ENCODE measurements around the gene GLCE.

GLCE gene
- total RNA-seq: 6.5 to 77.8 (median 31.3) reads per million in 18 experiments

DNA sequence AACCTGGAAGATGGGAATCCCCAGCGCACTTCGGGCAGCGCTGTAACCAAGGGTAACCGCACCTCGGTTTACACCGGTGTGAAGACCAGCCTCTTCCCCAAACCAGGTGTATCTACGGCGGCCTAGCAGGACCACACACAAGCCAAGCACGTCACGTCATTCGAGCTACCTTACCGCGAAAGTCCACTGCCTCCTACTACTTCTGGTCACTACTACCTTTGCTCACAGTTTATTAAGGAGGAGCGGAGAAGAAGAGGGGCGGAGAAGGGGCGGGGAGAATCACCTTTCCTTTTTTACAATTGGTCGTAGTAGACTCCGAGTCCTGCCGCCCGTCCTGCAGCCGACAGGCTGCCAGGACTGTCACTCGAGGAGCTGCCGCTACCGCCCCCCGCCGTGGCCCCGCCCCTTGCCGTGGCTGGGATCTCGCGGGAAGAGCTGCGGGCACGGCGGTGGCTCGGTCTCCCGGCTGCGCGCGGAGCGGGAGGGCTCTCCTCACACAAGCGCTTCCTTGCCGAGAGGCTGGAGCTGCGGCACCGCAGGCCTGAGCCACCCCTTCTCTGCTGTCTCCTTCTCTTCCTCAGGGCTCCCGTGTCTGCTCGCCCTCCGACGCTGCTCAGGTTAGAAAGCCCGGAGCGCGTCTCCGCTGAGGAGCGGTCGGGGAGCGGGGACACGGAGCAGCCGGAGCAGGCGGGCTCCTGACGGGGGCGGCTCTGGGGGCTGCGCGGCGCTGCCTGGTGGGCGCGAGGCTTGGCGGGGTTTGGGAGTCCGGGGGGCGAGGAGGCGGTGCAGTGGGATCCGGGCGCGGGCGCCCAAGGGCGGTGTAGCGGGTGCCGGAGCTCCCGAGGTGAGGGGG lies at the start of gene GLCE:
Gene GLCE, plus strand, starts transcription at position 495 of the 853 bp plus-strand sequence. CDS start 95,172 bp downstream, outside the sequence.
- peak; percentile 97 for DNase-seq

GRCh38 chr15:69114331-69114928 lies 46.0 kb upstream of the GLCE start:
- no peak for DNase-seq

DNA sequence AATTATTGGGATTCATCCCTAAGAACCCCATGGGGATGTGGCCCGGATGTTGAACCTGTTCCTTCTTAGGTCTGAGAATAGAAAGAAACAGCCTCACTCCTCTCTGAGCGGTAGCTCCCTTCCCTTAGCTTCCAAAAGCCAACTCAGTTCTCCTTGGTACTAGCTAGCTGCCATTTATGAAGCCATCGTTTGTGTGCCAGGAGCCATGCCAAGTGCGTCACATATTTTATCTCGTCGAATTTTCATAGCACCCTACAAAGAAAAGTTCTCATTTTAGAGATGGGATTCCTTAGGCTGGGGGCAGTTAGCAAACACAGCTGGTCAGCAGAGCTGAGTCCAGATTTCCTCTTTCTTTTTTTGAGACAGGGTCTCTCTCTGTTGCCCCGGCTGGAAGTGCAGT lies 45.4 kb upstream of the GLCE start:
- no peak for DNase-seq

- DNase-seq: no peak
Measured at GRCh38 chr15:69116391-69116790, 44.0 kb upstream of the GLCE start.

- DNase-seq: no peak
Measured at GRCh38 chr15:69117431-69117871, 43.0 kb upstream of the GLCE start.

GRCh38 chr15:69118089-69118488 lies 42.3 kb upstream of the GLCE start:
- no peak for DNase-seq

- no peak for DNase-seq
Measured at GRCh38 chr15:69119001-69119400, 41.4 kb upstream of the GLCE start.

DNA sequence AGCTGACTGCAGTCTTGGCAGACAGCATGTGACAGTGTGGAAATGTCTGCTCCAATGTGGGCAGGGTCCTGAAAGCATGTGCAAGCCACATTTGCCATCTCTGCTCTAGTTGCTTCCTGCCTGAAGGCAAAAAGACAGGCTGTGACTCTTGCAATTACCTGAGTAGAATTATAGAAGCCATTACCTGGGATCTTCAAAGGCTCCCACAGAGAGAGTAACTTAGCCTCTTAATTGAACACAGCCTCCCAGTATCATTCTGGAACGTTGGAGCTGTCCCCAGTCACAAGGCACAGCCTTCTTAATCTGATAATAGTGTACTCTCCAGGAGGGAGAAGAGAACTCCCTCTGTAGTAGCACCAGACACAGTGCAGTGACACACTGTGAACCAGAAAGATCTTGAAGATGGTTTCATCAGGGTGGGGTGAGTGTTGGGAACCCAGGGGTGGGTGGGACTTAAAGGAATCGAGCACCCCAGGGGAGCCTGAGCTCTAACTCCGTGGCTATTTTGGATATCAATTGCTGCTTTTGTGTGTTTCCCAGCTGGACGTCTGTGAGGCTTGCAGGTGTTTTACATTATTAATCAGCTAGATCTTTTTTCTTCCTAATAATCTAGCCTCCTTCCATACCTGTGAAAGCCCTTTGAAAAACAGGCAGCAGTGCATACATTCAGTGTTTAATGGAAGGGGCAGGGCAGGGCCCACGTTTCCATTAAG lies 40.6 kb upstream of the GLCE start:
- DNase-seq: no peak

DNA sequence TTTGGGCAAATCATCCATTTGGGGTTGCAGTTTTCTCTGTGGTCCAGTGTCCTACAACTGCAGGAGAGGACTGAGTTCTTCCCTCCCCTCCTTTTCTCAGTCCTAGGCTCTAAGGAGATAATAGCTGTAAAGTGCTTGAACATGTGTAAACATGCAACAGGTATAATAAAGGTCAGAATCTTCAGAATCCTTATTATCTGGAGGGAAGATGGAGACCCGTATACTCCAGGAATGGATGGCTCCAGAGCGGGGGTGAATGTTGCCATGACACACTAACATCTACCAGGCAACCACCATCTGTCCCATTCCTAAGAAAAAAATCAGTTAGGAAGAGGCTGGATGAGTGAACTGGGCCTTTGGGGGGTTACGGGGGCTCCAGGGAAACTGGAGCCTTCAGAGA lies 39.7 kb upstream of the GLCE start:
- no peak for DNase-seq

- no peak for DNase-seq
Measured at GRCh38 chr15:69121198-69121828, 39.1 kb upstream of the GLCE start.

DNA sequence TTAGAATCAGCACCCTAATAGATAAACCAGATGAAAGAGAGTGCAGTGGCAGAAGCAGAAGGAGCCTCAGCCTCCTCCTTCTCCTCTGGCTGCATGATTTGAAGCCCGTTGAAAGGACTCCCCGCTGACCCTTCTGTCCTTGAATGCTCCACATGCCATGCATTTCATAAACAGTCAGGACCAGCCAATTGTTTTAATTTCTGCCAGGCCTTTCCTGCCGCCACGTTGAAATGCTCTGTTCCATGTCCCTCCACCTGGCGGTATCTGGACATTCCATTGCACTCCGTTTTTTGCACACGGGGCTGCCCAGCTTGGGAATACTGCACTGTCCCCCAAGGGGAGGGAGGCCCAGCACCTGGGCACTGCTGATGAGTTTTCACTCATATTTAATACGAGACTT lies 35.2 kb upstream of the GLCE start:
- no peak for DNase-seq

- DNase-seq: peak; percentile 75 to 83
Measured at GRCh38 chr15:69126054-69126469, 34.4 kb upstream of the GLCE start.

GRCh38 chr15:69127306-69127705 lies 33.1 kb upstream of the GLCE start:
- no peak for DNase-seq

DNA sequence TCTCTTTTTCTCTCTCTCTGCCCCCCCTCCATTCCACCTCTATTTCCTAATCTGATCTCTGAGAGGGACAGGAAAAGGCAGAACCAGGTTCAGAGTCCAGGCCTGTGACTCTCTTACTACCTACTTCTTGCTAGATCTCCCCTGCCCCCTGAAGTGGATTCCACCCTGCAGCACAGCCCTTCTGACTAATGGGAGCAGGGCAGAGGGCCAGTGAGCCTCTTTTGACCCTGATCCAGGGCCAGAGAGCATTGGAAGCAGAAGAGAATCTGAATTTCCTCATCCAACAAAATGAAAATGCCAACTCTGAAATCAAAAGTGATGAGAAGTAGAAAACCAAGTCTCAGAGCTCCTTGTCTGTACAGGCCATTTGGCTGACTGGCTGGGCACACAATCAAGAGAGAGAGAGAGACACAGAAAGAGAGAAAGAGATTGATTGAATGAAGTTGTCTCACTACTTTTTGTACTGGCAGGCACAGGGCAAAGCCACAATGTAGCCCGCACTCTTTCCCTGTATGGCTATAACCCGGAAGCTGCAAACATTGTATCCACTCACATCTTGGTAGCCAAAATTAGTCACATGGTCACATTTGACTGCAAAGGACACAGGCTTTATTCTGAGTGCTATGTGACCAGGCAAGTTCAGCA lies 31.6 kb upstream of the GLCE start:
- DNase-seq: no peak

GRCh38 chr15:69131362-69132220 lies 28.8 kb upstream of the GLCE start:
- DNase-seq: peak; percentile 80 to 85

- no peak for DNase-seq
Measured at GRCh38 chr15:69132430-69132829, 28.0 kb upstream of the GLCE start.

GRCh38 chr15:69132977-69133861 lies 27.2 kb upstream of the GLCE start:
- peak; percentile 27 to 55 for DNase-seq

GRCh38 chr15:69133862-69134519 lies 26.4 kb upstream of the GLCE start:
- DNase-seq: no peak

DNA sequence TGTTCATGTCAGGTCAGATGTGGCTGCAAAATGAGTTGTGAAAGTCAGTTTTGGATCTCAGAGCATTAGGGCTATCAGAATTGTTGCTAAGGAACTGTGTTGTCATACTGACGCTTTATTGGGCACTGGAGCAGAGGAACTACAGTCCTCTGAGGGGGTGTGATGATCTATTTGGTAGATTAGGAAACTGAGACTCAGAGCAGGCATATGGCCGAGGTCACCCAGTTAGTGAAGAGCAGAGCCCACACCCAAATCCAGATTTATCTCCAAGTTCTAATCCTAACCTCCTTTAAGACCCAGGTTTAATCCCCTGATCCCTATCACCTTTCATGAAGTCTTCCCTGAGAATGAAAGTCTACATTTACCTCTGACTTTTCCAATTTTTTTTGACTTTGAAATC lies 25.6 kb upstream of the GLCE start:
- peak; percentile 63 to 76 for DNase-seq

- no peak for DNase-seq
Measured at GRCh38 chr15:69135499-69135898, 24.9 kb upstream of the GLCE start.
